Hippocampal formation (tissue), 2 donors: ENCODE data around the gene HMX1.

Source experiments
- DNase-seq, 2 donors: peaks; one replicate each; lab custom pipeline; 2025; lab: John Stamatoyannopoulos, UW

Gene HMX1

GRCh38 chr4:8871417-8872401 lies at the start of gene HMX1:
Gene HMX1, minus strand, starts transcription at chr4:8871839. Its CDS starts 225 bp downstream, at chr4:8871614.
- peak in 1 of 2 donors; percentile 68 for DNase-seq

- no peak for DNase-seq
Observed at GRCh38 chr4:8920969-8921368, 49.3 kb upstream of the HMX1 start.

- no peak for DNase-seq
Observed at GRCh38 chr4:8920289-8920965, 48.8 kb upstream of the HMX1 start.

GRCh38 chr4:8919651-8920288 lies 48.1 kb upstream of the HMX1 start:
- no peak for DNase-seq

GRCh38 chr4:8917868-8918783 lies 46.5 kb upstream of the HMX1 start:
- DNase-seq: peak; percentile 23 to 64

GRCh38 chr4:8917321-8917811 lies 45.7 kb upstream of the HMX1 start:
- no peak for DNase-seq

GRCh38 chr4:8916906-8917305 lies 45.3 kb upstream of the HMX1 start:
- no peak for DNase-seq

GRCh38 chr4:8916351-8916885 lies 44.8 kb upstream of the HMX1 start:
- DNase-seq: no peak

DNA sequence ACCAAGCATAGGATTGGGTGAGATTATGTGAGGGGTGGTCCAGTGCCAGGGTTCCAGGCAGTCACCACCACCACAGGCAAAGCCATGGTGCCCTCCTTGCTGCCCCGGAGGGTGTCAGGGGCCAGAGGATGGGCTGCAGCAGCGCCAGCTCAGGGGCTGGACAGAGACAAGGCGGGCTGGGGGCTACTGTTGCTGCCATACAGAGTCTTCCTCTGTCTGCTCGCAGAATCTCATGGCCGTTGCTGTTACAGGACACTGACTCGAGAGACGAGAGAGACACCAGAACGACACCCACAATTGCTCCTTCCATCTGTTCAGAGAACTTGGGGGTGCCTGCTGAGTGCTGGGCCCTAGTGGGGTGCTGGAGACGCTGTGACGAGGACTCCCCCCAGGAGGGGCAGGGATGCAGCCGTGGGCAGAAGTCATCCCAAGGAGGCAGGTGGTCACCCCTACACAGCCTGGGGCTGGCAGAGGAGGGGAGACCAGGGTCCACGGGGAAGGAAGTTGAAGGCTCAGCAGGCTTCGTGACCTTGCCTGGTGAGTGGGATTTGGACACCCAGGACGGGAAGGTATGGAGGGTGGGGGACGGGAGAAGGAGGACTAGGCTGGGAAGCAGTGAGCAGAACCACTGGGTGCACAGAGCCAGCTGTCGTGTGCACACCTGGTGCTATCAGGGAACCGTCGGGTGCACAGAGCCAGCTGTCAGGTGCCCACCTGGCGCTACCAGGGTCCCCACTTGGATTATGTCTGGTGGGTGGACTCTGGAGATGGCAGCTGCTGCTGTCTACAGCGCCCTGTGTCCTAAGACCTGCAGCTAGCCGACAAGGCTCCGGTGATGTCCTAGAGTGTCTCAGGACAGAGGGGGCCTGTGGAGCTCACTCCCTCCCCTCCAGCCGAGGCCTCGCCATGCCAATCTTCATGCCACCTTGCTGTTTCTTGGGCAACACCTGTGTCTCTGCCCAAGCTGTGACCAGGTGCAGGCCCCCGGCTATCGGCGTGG lies 43.9 kb upstream of the HMX1 start:
- DNase-seq: no peak

DNA sequence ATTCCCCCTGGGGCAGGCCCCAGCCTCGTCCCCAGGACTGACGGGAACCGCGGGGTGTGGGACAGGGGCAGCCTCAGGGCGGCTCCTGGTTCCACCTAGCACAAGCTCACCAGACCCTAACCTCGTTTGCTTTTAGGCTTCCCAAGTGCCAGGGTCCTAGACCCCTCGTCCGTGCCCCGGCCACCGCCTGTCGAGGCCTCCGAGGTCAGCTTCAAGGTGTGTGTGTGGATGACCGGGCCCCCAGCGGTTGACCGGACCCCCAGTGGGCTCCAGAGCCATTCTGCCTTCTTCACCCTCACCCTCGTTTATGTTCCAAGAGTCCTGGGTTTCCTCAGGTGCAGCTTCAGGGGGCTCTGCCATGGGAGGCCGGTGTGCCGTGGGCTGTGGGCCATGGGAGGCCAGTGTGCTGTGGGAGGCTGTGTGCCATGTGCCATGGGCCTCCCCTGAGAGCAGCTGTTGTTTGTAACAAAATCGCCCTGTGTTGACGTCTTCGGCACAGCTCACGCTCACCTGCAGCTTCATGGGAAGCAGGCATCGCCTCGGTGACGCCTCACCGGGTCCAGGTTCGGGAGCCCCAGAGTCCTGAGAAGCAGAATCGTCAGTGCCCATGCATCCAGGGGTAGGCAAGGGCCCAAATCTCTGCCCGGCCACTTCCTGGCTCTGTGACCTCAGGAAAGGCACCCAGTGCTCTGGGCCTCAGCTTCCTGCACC lies 43.0 kb upstream of the HMX1 start:
- DNase-seq: no peak

GRCh38 chr4:8913858-8914460 lies 42.3 kb upstream of the HMX1 start:
- no peak for DNase-seq

GRCh38 chr4:8913121-8913857 lies 41.6 kb upstream of the HMX1 start:
- DNase-seq: no peak

- DNase-seq: no peak
Observed at GRCh38 chr4:8912506-8912905, 40.9 kb upstream of the HMX1 start.

GRCh38 chr4:8912089-8912455 lies 40.4 kb upstream of the HMX1 start:
- DNase-seq: no peak

- DNase-seq: no peak
Observed at GRCh38 chr4:8911316-8912088, 39.9 kb upstream of the HMX1 start.

- no peak for DNase-seq
Observed at GRCh38 chr4:8910822-8911315, 39.2 kb upstream of the HMX1 start.
